ENCODE data around the gene KCNN2. TPM values are rescaled to one million over a fixed set of nuclear protein-coding genes. Genes with fewer than 3 reads are reported as not detected.

Gene KCNN2
- total and polyA plus RNA-seq, 2 of the 8 experiments (the other 6 are each of a cell fraction or from before 2014, with no cell fraction given), result 13.1 to 18.6 TPM

DNA sequence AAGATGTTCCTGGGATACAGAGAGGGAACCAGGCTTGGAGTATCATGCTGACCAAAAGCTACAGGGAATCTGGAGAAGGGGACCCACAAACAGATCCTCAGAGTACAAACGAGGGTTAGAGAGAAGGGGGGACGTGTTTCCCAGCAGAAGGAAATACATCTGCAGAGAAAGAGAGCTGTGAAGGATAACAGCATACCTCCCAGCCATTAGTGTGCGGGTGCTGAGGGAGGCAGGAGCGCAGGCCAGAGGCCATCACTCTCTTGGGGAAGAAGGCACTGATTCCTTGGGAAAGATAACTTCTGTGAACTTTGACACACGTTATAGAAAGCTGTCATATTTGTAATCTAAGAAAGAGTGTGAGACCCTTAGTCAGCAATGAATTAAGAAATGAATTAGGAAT, 96.9 kb downstream of the KCNN2 start:
- Histone ChIP-seq H3K14ac (ENCODE audit: insufficient read length) (no peak overlapping the region), H3K27ac (ENCODE audit: low read depth, low read length) (no peak overlapping the region), H4K91ac (replicated peaks; ENCODE audit: insufficient read length, low read length) (no peak overlapping the region), H4K8ac (ENCODE audit: extremely low read depth, insufficient read depth, low read length) (no peak overlapping the region), H4K5ac (ENCODE audit: insufficient read length, low read depth, low read length) (no peak overlapping the region), H2AFZ (ENCODE audit: low read length) (no peak overlapping the region), H3K27me3 (replicated peaks in 1 of 4; ENCODE audit: control insufficient read depth in 3 of 4, extremely low read depth in 1 of 4, insufficient read depth in 3 of 4, low read length in 3 of 4) (no peaks in the 10 kb centered on the region), H3K4me1 (replicated peaks in 1 of 4; ENCODE audit: control insufficient read depth in 3 of 4, insufficient read depth in 4 of 4, low read length in 3 of 4) (peaks cover 0 to 2% (median 0%) of the 10 kb centered on the region in 4 experiments; a peak in 2 of 7 replicates), H3K23me2 (ENCODE audit: low read depth, low read length) (no peaks in the 10 kb centered on the region), H3K4ac (replicated peaks; ENCODE audit: insufficient read length, low read depth, low read length) (no peak overlapping the region), H2BK120ac (replicated peaks; ENCODE audit: low read depth, low read length) (no peak overlapping the region), H3K18ac (ENCODE audit: extremely low read depth, low read length) (no peak overlapping the region), H2BK20ac (ENCODE audit: low read length) (no peak overlapping the region), H3K9ac (replicated peaks in 1 of 4; ENCODE audit: extremely low read depth in 1 of 4, low read depth in 3 of 4, low read length in 3 of 4) (no peak overlapping the region), H2BK5ac (ENCODE audit: low read depth, low read length) (no peak overlapping the region), H3K56ac (replicated peaks; ENCODE audit: insufficient read length, low read depth, low read length) (no peak overlapping the region), H3K36me3 (ENCODE audit: control insufficient read depth in 2 of 4, insufficient read depth in 4 of 4, low read length in 3 of 4) (peaks cover 0 to 2% (median 1%) of the 10 kb centered on the region in 4 experiments; a peak in 5 of 8 replicates), H3K79me2 (ENCODE audit: control insufficient read depth in 1 of 2, insufficient read depth in 2 of 2, low read length in 2 of 2) (peaks cover 0 to 89% of the 10 kb centered on the region in 2 experiments; a peak in 3 of 4 replicates), H2AK5ac (ENCODE audit: low read depth, low read length) (no peak overlapping the region), H3K4me3 (ENCODE audit: extremely low read depth in 1 of 4, insufficient read depth in 2 of 4, low read depth in 3 of 4, low read length in 4 of 4) (no peak overlapping the region), H3K4me2 (ENCODE audit: insufficient read depth in 1 of 2, low read depth in 2 of 2, low read length in 2 of 2) (no peak overlapping the region), H3K9me3 (ENCODE audit: insufficient read depth in 2 of 2, low read depth in 1 of 2, low read length in 1 of 2) (no peaks in the 10 kb centered on the region), H4K20me1 (replicated peaks in 1 of 2; ENCODE audit: control insufficient read depth in 1 of 2, insufficient read depth in 2 of 2, low read length in 2 of 2) (peaks cover 1 to 4% of the 10 kb centered on the region in 2 experiments), H3K23ac (ENCODE audit: insufficient read length) (no peak overlapping the region), H2BK15ac (ENCODE audit: low read length) (no peak overlapping the region), H3K79me1 (ENCODE audit: low read depth, low read length) (0 out of 2 replicates have a peak, but pooled peaks cover 2% of the 10 kb centered on the region), H2BK12ac (ENCODE audit: low read depth, low read length) (no peak overlapping the region)
- TF ChIP-seq RFX5 (IDR thresholded peaks at IDR 0.05; ENCODE audit: borderline replicate concordance, low read depth, low read length) (no peak), YY1 (IDR thresholded peaks at IDR 0.05; ENCODE audit: low read depth, low read length) (no peak), TEAD4 (IDR thresholded peaks at IDR 0.05; ENCODE audit: low read depth, low read length) (no peak), KDM5A (IDR thresholded peaks at IDR 0.05; ENCODE audit: low read length) (no peak), CHD1 (IDR thresholded peaks at IDR 0.05; ENCODE audit: low read depth, low read length) (no peak), POLR2A (IDR thresholded peaks at IDR 0.05; ENCODE audit: control extremely low read depth in 1 of 2, low read depth in 2 of 2, low read length in 2 of 2) (no peak), BRCA1 (IDR thresholded peaks at IDR 0.05; ENCODE audit: low read depth, low read length) (no peak), SIX5 (IDR thresholded peaks at IDR 0.05; ENCODE audit: low read depth, low read length) (no peak)
- ChIA-PET POLR2A (ENCODE audit: partially characterized antibody) (no interaction called here), CTCF (ENCODE audit: partially characterized antibody) (interaction anchor here (0.7 to 7.8 kb wide), 3 partner anchors 9 to 219 kb away, joined by 3 to 65 read pairs (median 3); no protein-coding TSS in a partner anchor)
- no peak for DNase-seq (ENCODE audit: low read depth in 1 of 2, low spot score in 2 of 2)
- no peak for FAIRE-seq
- 87% methylated on average over 5 of the region's 5 CpGs; no CpG with 5 or more reads in 1 of the 2 experiments for WGBS, 2 experiments (ENCODE audit: extremely low coverage in 1 of 2, insufficient coverage in 1 of 2, insufficient read length in 1 of 2, insufficient replicate concordance in 2 of 2, low coverage in 1 of 2, low lambda C conversion rate in 2 of 2, missing lambda C conversion rate in 1 of 2)
